ENCODE results near the gene VOPP1. TPM values are rescaled to one million over a fixed set of nuclear protein-coding genes. Genes with fewer than 3 reads are reported as not detected.
"Not testable (repeated sequence)": the region's sequence is repeated elsewhere in the genome, so short reads cannot be mapped to it uniquely, and the experiment has no call there.

VOPP1 gene
- total and polyA plus RNA-seq, 2 donors (not counting 3 experiments of a cell fraction or from before 2014, with no cell fraction given) = 85.6 to 154 TPM

DNA sequence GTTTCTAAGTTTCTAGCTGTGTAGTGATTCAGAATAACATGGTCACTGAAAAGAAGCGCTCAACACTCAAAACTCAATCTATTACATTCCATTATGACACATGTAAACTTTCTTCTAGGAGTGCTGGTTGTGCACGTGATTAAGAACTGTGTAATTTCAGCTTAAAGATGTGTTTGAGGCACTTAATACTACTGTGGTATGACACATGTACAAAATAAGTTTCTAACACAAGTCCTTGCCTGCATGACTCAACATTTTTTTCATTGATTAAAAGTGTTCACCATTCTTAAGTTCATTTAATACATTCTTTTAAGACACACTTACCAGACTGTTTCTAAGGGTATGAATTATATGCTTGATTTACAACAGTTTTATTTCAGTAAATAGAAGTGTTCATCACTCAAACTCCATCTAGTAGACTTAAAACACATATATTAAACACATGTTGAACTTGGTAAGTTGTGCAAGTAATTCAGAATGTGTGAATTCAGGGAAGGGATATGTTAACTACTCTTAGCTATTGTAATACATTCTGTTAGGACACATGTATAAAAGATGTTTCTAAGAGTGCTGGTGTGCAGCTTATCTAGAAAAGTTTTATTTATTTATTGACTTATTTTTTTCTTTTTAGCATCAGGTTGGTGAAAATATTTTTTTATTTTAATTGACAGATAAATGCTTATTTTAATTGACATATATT lies 42.2 kb upstream of the VOPP1 start:
- FAIRE-seq; H3K27me3 ChIP-seq (ENCODE audit: control insufficient read depth in 2 of 2, insufficient read depth in 2 of 2, low read length in 2 of 2); H2AFZ ChIP-seq (ENCODE audit: low read depth, low read length); dilution Hi-C loops (cut with MboI; ENCODE audit: extremely low pct_ligation_motif_present, low sequenced_read_pairs); intact Hi-C loops (cut with micrococcal nuclease); H3K4me3 ChIP-seq (replicated peaks in 1 of 3; ENCODE audit: insufficient read depth in 1 of 3, low read depth in 1 of 3, low read length in 3 of 3); POLR2A ChIA-PET; H3K79me2 ChIP-seq (ENCODE audit: control insufficient read depth, insufficient read depth, low read length); H3K9ac ChIP-seq (replicated peaks; ENCODE audit: extremely low read depth, insufficient read depth, low read length); H3K36me3 ChIP-seq (ENCODE audit: control insufficient read depth in 2 of 2, extremely low read depth in 1 of 2, insufficient read depth in 2 of 2, low read length in 2 of 2); H3K9me3 ChIP-seq (replicated peaks; ENCODE audit: control insufficient read depth, insufficient read depth, low read length); H4K20me1 ChIP-seq (replicated peaks; ENCODE audit: control insufficient read depth, extremely low read depth, insufficient read depth, low read length); BruUV-seq (replicated peaks); H3K27ac ChIP-seq (ENCODE audit: insufficient read depth, low read depth, low read length); H3K4me1 ChIP-seq (ENCODE audit: control insufficient read depth, extremely low read depth, insufficient read depth, low read length); CTCF ChIA-PET; H3K4me2 ChIP-seq (ENCODE audit: insufficient read depth, low read length); H3K9me1 ChIP-seq (replicated peaks; ENCODE audit: control insufficient read depth, extremely low read depth, insufficient read depth, low read length); DNase-seq (ENCODE audit: low read depth, low spot score): not testable (repeated sequence)

- POLR2A ChIA-PET; H3K9me1 ChIP-seq (replicated peaks; ENCODE audit: control insufficient read depth, extremely low read depth, insufficient read depth, low read length); H3K4me2 ChIP-seq (ENCODE audit: insufficient read depth, low read length); H3K4me1 ChIP-seq (ENCODE audit: control insufficient read depth, extremely low read depth, insufficient read depth, low read length); H2AFZ ChIP-seq (ENCODE audit: low read depth, low read length); H3K27me3 ChIP-seq (ENCODE audit: control insufficient read depth in 2 of 2, insufficient read depth in 2 of 2, low read length in 2 of 2); H3K9me3 ChIP-seq (replicated peaks; ENCODE audit: control insufficient read depth, insufficient read depth, low read length); H3K9ac ChIP-seq (replicated peaks; ENCODE audit: extremely low read depth, insufficient read depth, low read length); dilution Hi-C loops (cut with MboI; ENCODE audit: extremely low pct_ligation_motif_present, low sequenced_read_pairs); BruUV-seq (replicated peaks); FAIRE-seq; CTCF ChIA-PET; H3K4me3 ChIP-seq (replicated peaks in 1 of 3; ENCODE audit: insufficient read depth in 1 of 3, low read depth in 1 of 3, low read length in 3 of 3); DNase-seq (ENCODE audit: low read depth, low spot score); H3K36me3 ChIP-seq (ENCODE audit: control insufficient read depth in 2 of 2, extremely low read depth in 1 of 2, insufficient read depth in 2 of 2, low read length in 2 of 2); H3K79me2 ChIP-seq (ENCODE audit: control insufficient read depth, insufficient read depth, low read length); H4K20me1 ChIP-seq (replicated peaks; ENCODE audit: control insufficient read depth, extremely low read depth, insufficient read depth, low read length); intact Hi-C loops (cut with micrococcal nuclease); H3K27ac ChIP-seq (ENCODE audit: insufficient read depth, low read depth, low read length): not testable (repeated sequence)
These were observed 37.4 kb upstream of the VOPP1 start for GRCh38 chr7:55609726-55610125.

GRCh38 chr7:55605661-55606060 lies 33.4 kb upstream of the VOPP1 start:
- H3K79me2 ChIP-seq (ENCODE audit: control insufficient read depth, insufficient read depth, low read length); H3K9me3 ChIP-seq (replicated peaks; ENCODE audit: control insufficient read depth, insufficient read depth, low read length); H2AFZ ChIP-seq (ENCODE audit: low read depth, low read length); H4K20me1 ChIP-seq (replicated peaks; ENCODE audit: control insufficient read depth, extremely low read depth, insufficient read depth, low read length); H3K9me1 ChIP-seq (replicated peaks; ENCODE audit: control insufficient read depth, extremely low read depth, insufficient read depth, low read length); H3K9ac ChIP-seq (replicated peaks; ENCODE audit: extremely low read depth, insufficient read depth, low read length); H3K36me3 ChIP-seq (ENCODE audit: control insufficient read depth in 2 of 2, extremely low read depth in 1 of 2, insufficient read depth in 2 of 2, low read length in 2 of 2); dilution Hi-C loops (cut with MboI; ENCODE audit: extremely low pct_ligation_motif_present, low sequenced_read_pairs); CTCF ChIA-PET; FAIRE-seq; H3K27me3 ChIP-seq (ENCODE audit: control insufficient read depth in 2 of 2, insufficient read depth in 2 of 2, low read length in 2 of 2); BruUV-seq (replicated peaks); H3K4me3 ChIP-seq (replicated peaks in 1 of 3; ENCODE audit: insufficient read depth in 1 of 3, low read depth in 1 of 3, low read length in 3 of 3); H3K27ac ChIP-seq (ENCODE audit: insufficient read depth, low read depth, low read length); intact Hi-C loops (cut with micrococcal nuclease); H3K4me1 ChIP-seq (ENCODE audit: control insufficient read depth, extremely low read depth, insufficient read depth, low read length); POLR2A ChIA-PET; DNase-seq (ENCODE audit: low read depth, low spot score); H3K4me2 ChIP-seq (ENCODE audit: insufficient read depth, low read length): not testable (repeated sequence)
